K562 (cell line): ENCODE results near the gene PIP5KL1. TPM values are rescaled to one million over a fixed set of nuclear protein-coding genes. Genes with fewer than 3 reads are reported as not detected.

Experiments
- FOXP1 ChIP-seq: sonication (generic); formaldehyde crosslinking; IDR thresholded peaks from 2 replicates; pipeline ENCODE4 v1.8.0; 2022; ENCODE audit warnings: mild to moderate bottlenecking, missing genetic modification reagents
- MAFK ChIP-seq: IDR thresholded peaks from 2 replicates; pipeline ENCODE4 v1.6.1; 2011; ENCODE audit warnings: low read length, improper control_type of control experiment
- MED1 ChIP-seq: sonication (generic); formaldehyde crosslinking; IDR thresholded peaks from 2 replicates; pipeline ENCODE4 v1.8.1; 2023; ENCODE audit warnings: missing genetic modification reagents, borderline replicate concordance
- NFIC ChIP-seq: fragments of 450-650 bp; IDR thresholded peaks from 2 replicates; pipeline ENCODE4 v1.6.1; 2017; ENCODE audit warnings: mild to moderate bottlenecking, inconsistent platforms
- SMARCC2 ChIP-seq: fragments of 450-650 bp; IDR thresholded peaks from 2 replicates; pipeline ENCODE4 v1.6.1; 2017; ENCODE audit warnings: antibody characterized with exemption, moderate library complexity, mild to moderate bottlenecking, low read depth
- ZNF318 ChIP-seq, 2 experiments: fragments of 450-650 bp; IDR thresholded peaks; 2 replicates each; pipeline ENCODE4 v1.6.1; 2016; ENCODE audit warnings: mild to moderate bottlenecking in 2 of 2, borderline replicate concordance in 1 of 2, low read depth in 1 of 2, moderate library complexity in 1 of 2
- polyA plus RNA-seq, 8 experiments: library from polyadenylated mRNA; depleted of rRNA in 4 of 8; stranded (reverse) in 5 of 8; unstranded in 3 of 8; fragments of >200 nt; fragmentation: Nextera tagmentation in 2 of 8; fragmentation: Illumina TruSeq in 1 of 8; extraction: Ambion mirVana in 2 of 8; extraction: Trizol in 1 of 8; gene quantifications; 2 replicates each; pipeline versions ENCODE4 v1.2.1 to v1.2.3, GENCODE V29; 2011 to 2014; ENCODE audit warnings: inconsistent platforms in 1 of 8, missing spikeins in 1 of 8
- total RNA-seq, 7 experiments: library from RNA; depleted of rRNA in 6 of 7; stranded (reverse); fragments of >200 nt in 6 of 7; fragmentation: Illumina TruSeq in 2 of 7; extraction: Trizol in 2 of 7; gene quantifications; 2 replicates each; pipeline versions ENCODE4 v1.2.1 to v1.2.3, GENCODE V29; 2011 to 2021; ENCODE audit warnings: low replicate concordance in 1 of 7
- TF ChIP-seq, protein P1 (sequence below), 2 experiments: fragments of 450-650 bp; IDR thresholded peaks; 2 replicates each; pipeline ENCODE4 v1.6.1; 2018; ENCODE audit warnings: mild to moderate bottlenecking in 2 of 2, low read depth in 1 of 2; ENCODE audit not compliant: partially characterized antibody in 2 of 2

Gene PIP5KL1
- total and polyA plus RNA-seq, 9 of the 15 experiments (the other 6 are each of a cell fraction or from before 2014, with no cell fraction given): 0.18 to 4.8 (median 1.2) TPM

- 0 out of 2 replicates have a peak, but pooled peaks have one; percentile 14 for TF ChIP-seq FOXP1 (CRISPR knock-in tag)
- TF ChIP-seq, protein P1, sequence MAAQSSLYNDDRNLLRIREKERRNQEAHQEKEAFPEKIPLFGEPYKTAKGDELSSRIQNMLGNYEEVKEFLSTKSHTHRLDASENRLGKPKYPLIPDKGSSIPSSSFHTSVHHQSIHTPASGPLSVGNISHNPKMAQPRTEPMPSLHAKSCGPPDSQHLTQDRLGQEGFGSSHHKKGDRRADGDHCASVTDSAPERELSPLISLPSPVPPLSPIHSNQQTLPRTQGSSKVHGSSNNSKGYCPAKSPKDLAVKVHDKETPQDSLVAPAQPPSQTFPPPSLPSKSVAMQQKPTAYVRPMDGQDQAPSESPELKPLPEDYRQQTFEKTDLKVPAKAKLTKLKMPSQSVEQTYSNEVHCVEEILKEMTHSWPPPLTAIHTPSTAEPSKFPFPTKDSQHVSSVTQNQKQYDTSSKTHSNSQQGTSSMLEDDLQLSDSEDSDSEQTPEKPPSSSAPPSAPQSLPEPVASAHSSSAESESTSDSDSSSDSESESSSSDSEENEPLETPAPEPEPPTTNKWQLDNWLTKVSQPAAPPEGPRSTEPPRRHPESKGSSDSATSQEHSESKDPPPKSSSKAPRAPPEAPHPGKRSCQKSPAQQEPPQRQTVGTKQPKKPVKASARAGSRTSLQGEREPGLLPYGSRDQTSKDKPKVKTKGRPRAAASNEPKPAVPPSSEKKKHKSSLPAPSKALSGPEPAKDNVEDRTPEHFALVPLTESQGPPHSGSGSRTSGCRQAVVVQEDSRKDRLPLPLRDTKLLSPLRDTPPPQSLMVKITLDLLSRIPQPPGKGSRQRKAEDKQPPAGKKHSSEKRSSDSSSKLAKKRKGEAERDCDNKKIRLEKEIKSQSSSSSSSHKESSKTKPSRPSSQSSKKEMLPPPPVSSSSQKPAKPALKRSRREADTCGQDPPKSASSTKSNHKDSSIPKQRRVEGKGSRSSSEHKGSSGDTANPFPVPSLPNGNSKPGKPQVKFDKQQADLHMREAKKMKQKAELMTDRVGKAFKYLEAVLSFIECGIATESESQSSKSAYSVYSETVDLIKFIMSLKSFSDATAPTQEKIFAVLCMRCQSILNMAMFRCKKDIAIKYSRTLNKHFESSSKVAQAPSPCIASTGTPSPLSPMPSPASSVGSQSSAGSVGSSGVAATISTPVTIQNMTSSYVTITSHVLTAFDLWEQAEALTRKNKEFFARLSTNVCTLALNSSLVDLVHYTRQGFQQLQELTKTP (IDR thresholded peaks at IDR 0.05; ENCODE audit: low read depth in 1 of 2, partially characterized antibody in 2 of 2): peak in 1 of 2 experiments; percentile 65
- TF ChIP-seq MED1 (CRISPR knock-in tag): no peak
- peak in 1 of 2 experiments; percentile 56; a peak in 1 of 4 replicates for TF ChIP-seq ZNF318 (IDR thresholded peaks at IDR 0.05; ENCODE audit: borderline replicate concordance in 1 of 2, low read depth in 1 of 2)
- TF ChIP-seq SMARCC2: peak; percentile 37; the same call in 1 of the 2 replicates
- peak; percentile 87 for TF ChIP-seq MAFK
- TF ChIP-seq NFIC: peak; percentile 49
These were observed 11.2 kb downstream of the PIP5KL1 start (continued) for GRCh38 chr9:127919253-127919815.
